GM12872 (cell line): Measurements from ENCODE around the gene CALR3.

Experiments
- CTCF ChIP-seq: IDR thresholded peaks from 3 replicates; pipeline ENCODE4 v1.5.1; 2011; ENCODE audit warnings: low read depth, mild to moderate bottlenecking, low read length, moderate library complexity; ENCODE audit not compliant: insufficient read depth

CALR3 gene

GRCh38 chr19:16455489-16455888 is 40.5 kb downstream of the CALR3 start:
- TF ChIP-seq CTCF: no peak

- no peak for TF ChIP-seq CTCF
These were observed 41.5 kb downstream of the CALR3 start for GRCh38 chr19:16454351-16454918.

- TF ChIP-seq CTCF: no peak
These were observed 43.6 kb downstream of the CALR3 start for GRCh38 chr19:16452325-16452724.

GRCh38 chr19:16449330-16449961 is 46.5 kb downstream of the CALR3 start:
- no peak for TF ChIP-seq CTCF

- TF ChIP-seq CTCF: no peak
These were observed 49.1 kb downstream of the CALR3 start for GRCh38 chr19:16446724-16447368.

GRCh38 chr19:16446108-16446723 is 49.8 kb downstream of the CALR3 start:
- no peak for TF ChIP-seq CTCF
